GM21526 (cell line): ENCODE data around the gene CTDNEP1.
A peak's percentile ranks its signal among the peaks of the same experiment; 100 is the strongest.

Experiments
- ATAC-seq: cut with Tn5 transposase; IDR thresholded peaks from one replicate; pipeline ENCODE4 v1.9.1; 2021; ENCODE audit warnings: moderate library complexity; ENCODE audit not compliant: unreplicated experiment, low FRiP score

CTDNEP1 gene

GRCh38 chr17:7280519-7281073, 29.1 kb upstream of the CTDNEP1 start:
- peak; percentile 53 for ATAC-seq

- ATAC-seq: no peak
Observed at GRCh38 chr17:7279448-7279847, 27.9 kb upstream of the CTDNEP1 start.

- ATAC-seq: no peak
Observed at GRCh38 chr17:7266784-7267183, 15.2 kb upstream of the CTDNEP1 start.

GRCh38 chr17:7263801-7264078, 12.2 kb upstream of the CTDNEP1 start:
- ATAC-seq: no peak

- ATAC-seq: no peak
Observed at GRCh38 chr17:7262935-7263800, 11.6 kb upstream of the CTDNEP1 start.

GRCh38 chr17:7262192-7262934, 10.8 kb upstream of the CTDNEP1 start, which contains the start of gene CLDN7:
TSS of gene CLDN7 (minus strand) at chr17:7262478. CDS start at chr17:7262043, 435 bp downstream.
- no peak for ATAC-seq

- no peak for ATAC-seq
Observed at GRCh38 chr17:7261379-7262191, 10.1 kb upstream of the CTDNEP1 start.

- no peak for ATAC-seq
Observed at GRCh38 chr17:7260651-7261378, 9.3 kb upstream of the CTDNEP1 start.

- ATAC-seq: no peak
Observed at GRCh38 chr17:7260151-7260550, 8.6 kb upstream of the CTDNEP1 start.

GRCh38 chr17:7259555-7259889, 8.0 kb upstream of the CTDNEP1 start:
- no peak for ATAC-seq

- no peak for ATAC-seq
Observed at GRCh38 chr17:7258731-7259554, 7.4 kb upstream of the CTDNEP1 start.

GRCh38 chr17:7256766-7257456, 5.4 kb upstream of the CTDNEP1 start:
- ATAC-seq: no peak

GRCh38 chr17:7254511-7254910, 3.0 kb upstream of the CTDNEP1 start:
- no peak for ATAC-seq

- no peak for ATAC-seq
Observed at GRCh38 chr17:7253082-7253481, 1.5 kb upstream of the CTDNEP1 start.

- ATAC-seq: peak; percentile 34
Observed at GRCh38 chr17:7252176-7253043, 876 bp upstream of the CTDNEP1 start, which contains the start of gene ELP5. TSS of gene ELP5 (plus strand) at chr17:7252215. CDS start at chr17:7252551, 336 bp downstream.

GRCh38 chr17:7250695-7251627, 573 bp downstream of the CTDNEP1 start:
- ATAC-seq: no peak

- ATAC-seq: no peak
Observed at GRCh38 chr17:7249830-7250229, 1.7 kb downstream of the CTDNEP1 start.
